ENCODE data around the gene PLAGL2. TPM values are rescaled to one million over a fixed set of nuclear protein-coding genes. Genes with fewer than 3 reads are reported as not detected.
"Not testable (repeated sequence)": the region's sequence is repeated elsewhere in the genome, so short reads cannot be mapped to it uniquely, and the experiment has no call there.

PLAGL2 gene, protein sequence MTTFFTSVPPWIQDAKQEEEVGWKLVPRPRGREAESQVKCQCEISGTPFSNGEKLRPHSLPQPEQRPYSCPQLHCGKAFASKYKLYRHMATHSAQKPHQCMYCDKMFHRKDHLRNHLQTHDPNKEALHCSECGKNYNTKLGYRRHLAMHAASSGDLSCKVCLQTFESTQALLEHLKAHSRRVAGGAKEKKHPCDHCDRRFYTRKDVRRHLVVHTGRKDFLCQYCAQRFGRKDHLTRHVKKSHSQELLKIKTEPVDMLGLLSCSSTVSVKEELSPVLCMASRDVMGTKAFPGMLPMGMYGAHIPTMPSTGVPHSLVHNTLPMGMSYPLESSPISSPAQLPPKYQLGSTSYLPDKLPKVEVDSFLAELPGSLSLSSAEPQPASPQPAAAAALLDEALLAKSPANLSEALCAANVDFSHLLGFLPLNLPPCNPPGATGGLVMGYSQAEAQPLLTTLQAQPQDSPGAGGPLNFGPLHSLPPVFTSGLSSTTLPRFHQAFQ
- total RNA-seq (2014; rRNA removed; shearing (Covaris generic); ENCODE audit: low replicate concordance): 19.2 and 30.5 TPM in 2 replicates

DNA sequence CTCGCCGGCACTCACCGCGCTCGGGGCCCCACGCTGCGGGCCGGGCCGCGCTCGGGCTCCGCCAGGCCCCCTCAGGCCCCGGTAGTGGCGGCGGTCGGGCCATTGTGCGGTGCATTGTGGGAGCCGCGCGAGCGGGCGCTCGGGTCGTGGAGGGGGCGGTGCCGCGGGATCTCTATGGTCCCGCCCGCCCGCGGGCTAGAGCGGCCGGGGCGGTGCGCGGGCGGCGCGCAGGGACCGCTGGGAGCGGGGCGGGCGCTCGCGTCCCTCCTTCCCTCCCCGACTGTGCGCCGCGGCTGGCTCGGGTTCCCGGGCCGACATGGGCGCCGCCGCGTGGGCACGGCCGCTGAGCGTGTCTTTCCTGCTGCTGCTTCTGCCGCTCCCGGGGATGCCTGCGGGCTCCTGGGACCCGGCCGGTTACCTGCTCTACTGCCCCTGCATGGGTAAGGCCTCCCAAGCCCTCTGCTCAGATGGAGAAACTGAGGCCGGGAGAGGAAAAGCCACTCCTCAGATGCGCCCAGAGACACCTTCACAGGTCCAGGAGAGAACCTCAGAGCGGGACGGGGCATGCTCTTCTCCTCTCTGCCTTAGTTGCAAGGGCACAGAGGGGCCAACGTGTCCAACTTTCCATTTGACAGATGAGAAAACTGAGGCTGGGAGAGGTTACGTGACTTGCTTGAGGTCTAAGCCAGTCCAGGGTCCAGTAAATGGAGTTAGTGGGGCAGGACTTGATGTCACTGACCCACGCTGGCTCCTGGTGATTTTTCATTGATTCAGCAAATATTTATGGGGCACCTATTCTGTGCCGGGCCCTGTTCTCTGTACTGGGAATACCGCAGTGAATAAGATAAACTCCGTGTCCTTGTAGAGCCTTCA is at the start of gene PLAGL2, which contains the start of gene POFUT1:
Gene PLAGL2 (minus strand): TSS at position 118 of the 873 bp plus-strand sequence. CDS start 5,565 bp downstream, outside the sequence.
Gene POFUT1 (plus strand): TSS at position 255 of the 873 bp plus-strand sequence. CDS start 62 bp downstream, at position 317.
- peak within 1 kb of the TSS; percentile 96 for H3K9ac ChIP-seq (ENCODE audit: low read length)
- H3K27ac ChIP-seq (ENCODE audit: low read length): peak within 1 kb of the TSS; percentile 92
- H3K4me3 ChIP-seq (ENCODE audit: low read length): peak within 1 kb of the TSS; percentile 84
- H3K36me3 ChIP-seq (ENCODE audit: insufficient read depth, low read length): peaks cover 8% of the 10 kb centered on the region; the same call in 1 of the 2 replicates
- peaks cover 13% of the 10 kb centered on the region; the same call in 1 of the 2 replicates for H4K20me1 ChIP-seq (ENCODE audit: insufficient read depth, low read depth, low read length)
- peaks cover 87% of the 10 kb centered on the region for H3K79me2 ChIP-seq (ENCODE audit: low read length)
- H3K9me3 ChIP-seq (ENCODE audit: low read length): no peaks in the 10 kb centered on the region
- no peaks in the 10 kb centered on the region for H3K9me2 ChIP-seq (replicated peaks; ENCODE audit: insufficient read depth, low read length)
- H2AFZ ChIP-seq (ENCODE audit: low read length): 0 out of 2 replicates have a peak within 1 kb of the TSS, but pooled peaks have one; percentile 68
- peak; percentile 96 for DNase-seq
- H3K4me1 ChIP-seq (ENCODE audit: low read length): peaks cover 52% of the 10 kb centered on the region
- peak within 1 kb of the TSS; percentile 93 for H3K4me2 ChIP-seq (ENCODE audit: low read depth, low read length, poor library complexity, severe bottlenecking)
- H3K27me3 ChIP-seq (ENCODE audit: low read length): no peaks in the 10 kb centered on the region

DNA sequence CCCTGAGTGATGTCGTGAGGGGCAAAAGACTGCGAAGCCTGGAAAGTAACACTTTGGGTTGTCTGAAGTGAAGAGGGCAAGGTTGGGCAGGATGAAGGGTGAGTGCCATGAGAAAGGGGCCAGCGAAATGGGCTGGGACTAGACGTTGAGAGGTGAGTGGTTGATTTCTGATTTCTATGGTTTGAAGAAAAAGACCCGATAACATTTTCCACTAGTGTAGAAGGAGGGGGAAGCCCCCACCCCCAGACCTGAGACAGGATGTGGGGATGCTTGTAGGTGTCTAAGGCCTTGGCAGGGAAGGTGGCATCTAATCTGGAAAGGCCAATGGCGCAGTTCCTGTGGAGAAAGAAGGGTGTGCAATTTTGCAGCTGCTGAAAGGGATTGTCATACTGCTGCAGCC is 44.6 kb upstream of the PLAGL2 start:
- no peaks in the 10 kb centered on the region for H3K36me3 ChIP-seq (ENCODE audit: insufficient read depth, low read length)
- no peak overlapping the region for H3K4me2 ChIP-seq (ENCODE audit: low read depth, low read length, poor library complexity, severe bottlenecking)
- H3K79me2 ChIP-seq (ENCODE audit: low read length): no peaks in the 10 kb centered on the region
- H4K20me1 ChIP-seq (ENCODE audit: insufficient read depth, low read depth, low read length): no peaks in the 10 kb centered on the region
- no peak overlapping the region for H2AFZ ChIP-seq (ENCODE audit: low read length)
- no peak overlapping the region for H3K9ac ChIP-seq (ENCODE audit: low read length)
- no peaks in the 10 kb centered on the region for H3K9me2 ChIP-seq (replicated peaks; ENCODE audit: insufficient read depth, low read length)
- no peaks in the 10 kb centered on the region for H3K4me1 ChIP-seq (ENCODE audit: low read length)
- H3K4me3 ChIP-seq (ENCODE audit: low read length): no peak overlapping the region
- no peak overlapping the region for H3K27ac ChIP-seq (ENCODE audit: low read length)
- no peaks in the 10 kb centered on the region for H3K9me3 ChIP-seq (ENCODE audit: low read length)
- no peak for DNase-seq
- H3K27me3 ChIP-seq (ENCODE audit: low read length): no peaks in the 10 kb centered on the region

DNA sequence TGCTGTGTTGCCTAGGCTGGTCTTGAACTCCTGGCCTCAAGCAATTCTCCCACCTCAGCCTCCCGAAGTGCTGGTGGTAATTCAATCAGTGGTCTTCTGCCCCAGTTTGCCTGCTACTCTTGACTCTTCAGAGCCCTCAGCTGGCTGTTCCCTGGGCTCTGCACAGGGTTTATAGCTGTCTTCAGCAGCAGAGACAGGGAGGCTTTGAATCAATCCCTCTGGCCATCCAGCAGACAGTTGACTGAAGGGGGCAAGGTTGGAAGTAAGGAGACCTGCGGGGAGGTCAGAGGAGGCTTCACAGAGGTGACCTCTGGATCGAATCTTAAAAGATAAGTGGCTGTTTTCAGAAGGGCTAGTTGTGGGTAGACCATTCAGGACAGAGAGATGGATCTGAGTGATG is 43.9 kb upstream of the PLAGL2 start:
- H3K9me3 ChIP-seq (ENCODE audit: low read length): no peaks in the 10 kb centered on the region
- no peak overlapping the region for H3K27ac ChIP-seq (ENCODE audit: low read length)
- no peak overlapping the region for H2AFZ ChIP-seq (ENCODE audit: low read length)
- no peaks in the 10 kb centered on the region for H3K4me1 ChIP-seq (ENCODE audit: low read length)
- no peaks in the 10 kb centered on the region for H3K79me2 ChIP-seq (ENCODE audit: low read length)
- H4K20me1 ChIP-seq (ENCODE audit: insufficient read depth, low read depth, low read length): no peaks in the 10 kb centered on the region
- H3K27me3 ChIP-seq (ENCODE audit: low read length): no peaks in the 10 kb centered on the region
- H3K9ac ChIP-seq (ENCODE audit: low read length): no peak overlapping the region
- H3K9me2 ChIP-seq (replicated peaks; ENCODE audit: insufficient read depth, low read length): no peaks in the 10 kb centered on the region
- no peak for DNase-seq
- no peak overlapping the region for H3K4me2 ChIP-seq (ENCODE audit: low read depth, low read length, poor library complexity, severe bottlenecking)
- H3K36me3 ChIP-seq (ENCODE audit: insufficient read depth, low read length): no peaks in the 10 kb centered on the region
- no peak overlapping the region for H3K4me3 ChIP-seq (ENCODE audit: low read length)

DNA sequence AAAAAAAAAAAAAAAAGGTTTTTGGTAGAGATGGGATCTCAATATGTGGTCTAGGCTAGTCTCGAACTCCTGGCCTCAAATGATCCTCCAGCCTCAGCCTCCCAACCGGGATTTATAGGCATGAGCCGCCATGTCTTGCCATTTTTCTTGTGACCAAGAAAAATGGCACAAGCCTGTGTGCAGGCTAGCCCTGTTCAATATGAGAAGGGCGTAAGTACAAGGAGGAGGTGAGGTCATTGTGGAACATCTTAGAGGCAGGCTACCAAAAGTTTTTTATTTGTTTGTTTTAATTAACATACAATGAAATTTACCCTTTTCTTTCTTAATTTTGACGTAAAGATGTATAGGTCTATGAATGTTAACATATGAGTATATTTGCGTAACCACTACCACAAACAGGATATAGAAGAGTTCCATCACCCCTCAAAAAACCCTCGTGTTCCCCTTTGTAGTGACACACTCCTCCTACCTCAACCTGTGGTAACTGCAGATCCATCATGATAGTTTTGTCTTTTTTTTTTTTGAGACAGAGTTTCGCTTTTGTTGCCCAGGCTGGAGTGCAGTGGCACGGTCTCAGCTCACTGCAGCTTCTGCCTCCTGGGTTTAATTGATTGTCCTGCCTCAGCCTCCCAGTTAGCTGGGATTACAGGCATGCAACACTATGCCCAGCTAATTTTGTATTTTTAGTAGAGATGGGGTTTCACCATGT is 41.6 kb upstream of the PLAGL2 start:
- no peaks in the 10 kb centered on the region for H3K79me2 ChIP-seq (ENCODE audit: low read length)
- H3K27ac ChIP-seq (ENCODE audit: low read length): no peak overlapping the region
- H3K9ac ChIP-seq (ENCODE audit: low read length): no peak overlapping the region
- H2AFZ ChIP-seq (ENCODE audit: low read length): no peak overlapping the region
- no peak overlapping the region for H3K4me2 ChIP-seq (ENCODE audit: low read depth, low read length, poor library complexity, severe bottlenecking)
- no peaks in the 10 kb centered on the region for H3K9me3 ChIP-seq (ENCODE audit: low read length)
- H4K20me1 ChIP-seq (ENCODE audit: insufficient read depth, low read depth, low read length): no peaks in the 10 kb centered on the region
- no peaks in the 10 kb centered on the region for H3K9me2 ChIP-seq (replicated peaks; ENCODE audit: insufficient read depth, low read length)
- H3K36me3 ChIP-seq (ENCODE audit: insufficient read depth, low read length): no peaks in the 10 kb centered on the region
- H3K27me3 ChIP-seq (ENCODE audit: low read length): no peaks in the 10 kb centered on the region
- no peak overlapping the region for H3K4me3 ChIP-seq (ENCODE audit: low read length)
- no peak for DNase-seq
- H3K4me1 ChIP-seq (ENCODE audit: low read length): no peaks in the 10 kb centered on the region

DNA sequence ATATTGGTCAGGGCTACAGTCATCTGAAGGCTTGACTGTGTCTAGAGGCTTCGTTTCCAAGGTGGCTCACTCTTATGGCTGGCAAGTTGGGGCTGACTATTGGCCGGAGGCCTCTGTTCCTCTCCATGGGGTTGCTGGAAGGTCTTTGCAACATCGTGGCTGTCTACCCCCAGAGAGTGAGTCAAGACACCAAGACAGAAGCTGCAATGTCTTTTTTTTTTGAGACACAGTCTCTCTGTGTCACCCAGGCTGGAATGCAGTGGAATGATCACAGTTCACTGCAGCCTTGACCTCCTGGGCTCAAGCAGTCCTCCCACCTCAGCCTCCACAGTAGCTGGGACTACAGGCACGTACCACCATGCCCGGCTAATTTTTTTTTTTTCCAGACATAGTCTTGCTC is 40.5 kb upstream of the PLAGL2 start:
- Histone ChIP-seq H3K4me1 (ENCODE audit: low read length) (no peaks in the 10 kb centered on the region), H3K4me3 (ENCODE audit: low read length) (no peak overlapping the region), H2AFZ (ENCODE audit: low read length) (no peak overlapping the region), H3K9me2 (replicated peaks; ENCODE audit: insufficient read depth, low read length) (no peaks in the 10 kb centered on the region), H3K27me3 (ENCODE audit: low read length) (no peaks in the 10 kb centered on the region), H3K36me3 (ENCODE audit: insufficient read depth, low read length) (no peaks in the 10 kb centered on the region), H4K20me1 (ENCODE audit: insufficient read depth, low read depth, low read length) (no peaks in the 10 kb centered on the region), H3K4me2 (ENCODE audit: low read depth, low read length, poor library complexity, severe bottlenecking) (no peak overlapping the region), H3K79me2 (ENCODE audit: low read length) (no peaks in the 10 kb centered on the region), H3K9ac (ENCODE audit: low read length) (no peak overlapping the region), H3K27ac (ENCODE audit: low read length) (no peak overlapping the region), H3K9me3 (ENCODE audit: low read length) (no peaks in the 10 kb centered on the region)
- no peak for DNase-seq

DNA sequence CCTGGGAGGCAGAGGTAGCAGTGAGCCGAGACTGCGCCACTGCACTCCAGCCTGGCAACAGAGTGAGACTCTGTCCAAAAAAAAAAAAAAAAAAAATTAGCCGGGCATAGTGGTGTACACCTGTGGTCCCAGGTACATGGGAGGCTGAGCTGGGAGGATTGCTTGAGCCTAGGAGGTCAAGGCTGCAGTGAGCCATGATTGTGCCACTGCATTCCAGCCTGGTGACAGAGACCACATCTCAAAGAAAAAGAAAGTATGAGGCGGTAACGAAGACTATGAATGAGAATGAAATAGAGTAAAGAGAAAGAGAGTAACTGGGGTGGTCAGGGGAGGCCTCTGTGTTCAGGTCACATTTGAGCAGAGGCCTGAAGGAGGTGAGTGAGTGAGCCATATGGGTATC is 38.7 kb upstream of the PLAGL2 start:
- H2AFZ ChIP-seq (ENCODE audit: low read length); H4K20me1 ChIP-seq (ENCODE audit: insufficient read depth, low read depth, low read length); H3K27ac ChIP-seq (ENCODE audit: low read length); H3K4me3 ChIP-seq (ENCODE audit: low read length); DNase-seq; H3K9ac ChIP-seq (ENCODE audit: low read length); H3K9me3 ChIP-seq (ENCODE audit: low read length); H3K79me2 ChIP-seq (ENCODE audit: low read length); H3K27me3 ChIP-seq (ENCODE audit: low read length); H3K9me2 ChIP-seq (replicated peaks; ENCODE audit: insufficient read depth, low read length); H3K36me3 ChIP-seq (ENCODE audit: insufficient read depth, low read length); H3K4me1 ChIP-seq (ENCODE audit: low read length); H3K4me2 ChIP-seq (ENCODE audit: low read depth, low read length, poor library complexity, severe bottlenecking): not testable (repeated sequence)

DNA sequence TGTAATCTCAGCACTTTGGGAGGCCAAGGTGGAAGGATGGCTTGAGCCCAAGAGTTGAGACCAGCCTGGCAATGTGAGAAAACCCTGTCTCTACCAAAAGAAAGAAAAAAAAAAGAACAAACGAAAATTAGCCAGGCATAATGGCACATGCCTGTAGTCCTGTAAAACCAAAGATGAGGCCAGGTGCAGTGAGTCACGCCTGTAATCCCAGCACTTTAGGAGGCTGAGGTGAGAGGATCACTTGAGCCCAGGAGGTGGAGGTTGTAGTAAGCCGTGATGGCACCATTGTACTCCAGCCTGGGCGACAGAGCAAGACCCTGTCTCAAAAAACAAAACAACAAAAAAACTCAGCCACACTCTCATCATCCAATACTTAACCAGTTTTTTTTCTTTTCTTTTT is 37.4 kb upstream of the PLAGL2 start:
- no peaks in the 10 kb centered on the region for H4K20me1 ChIP-seq (ENCODE audit: insufficient read depth, low read depth, low read length)
- no peak overlapping the region for H3K27ac ChIP-seq (ENCODE audit: low read length)
- H3K9me3 ChIP-seq (ENCODE audit: low read length): no peaks in the 10 kb centered on the region
- no peaks in the 10 kb centered on the region for H3K36me3 ChIP-seq (ENCODE audit: insufficient read depth, low read length)
- no peaks in the 10 kb centered on the region for H3K27me3 ChIP-seq (ENCODE audit: low read length)
- no peak overlapping the region for H3K9ac ChIP-seq (ENCODE audit: low read length)
- no peak overlapping the region for H3K4me2 ChIP-seq (ENCODE audit: low read depth, low read length, poor library complexity, severe bottlenecking)
- DNase-seq: no peak
- H3K4me3 ChIP-seq (ENCODE audit: low read length): no peak overlapping the region
- H3K79me2 ChIP-seq (ENCODE audit: low read length): no peaks in the 10 kb centered on the region
- H3K4me1 ChIP-seq (ENCODE audit: low read length): peaks cover 6% of the 10 kb centered on the region
- H2AFZ ChIP-seq (ENCODE audit: low read length): no peak overlapping the region
- no peaks in the 10 kb centered on the region for H3K9me2 ChIP-seq (replicated peaks; ENCODE audit: insufficient read depth, low read length)
